GM21723 (cell line): ENCODE measurements around the gene PPIB.
"Not testable (repeated sequence)": the region's sequence is repeated elsewhere in the genome, so short reads cannot be mapped to it uniquely, and the experiment has no call there.

ENCODE experiments used
- ATAC-seq: cut with Tn5 transposase; IDR thresholded peaks from one replicate; pipeline ENCODE4 v1.9.1; 2021; ENCODE audit warnings: mild to moderate bottlenecking, moderate library complexity; ENCODE audit not compliant: unreplicated experiment

Gene PPIB

DNA sequence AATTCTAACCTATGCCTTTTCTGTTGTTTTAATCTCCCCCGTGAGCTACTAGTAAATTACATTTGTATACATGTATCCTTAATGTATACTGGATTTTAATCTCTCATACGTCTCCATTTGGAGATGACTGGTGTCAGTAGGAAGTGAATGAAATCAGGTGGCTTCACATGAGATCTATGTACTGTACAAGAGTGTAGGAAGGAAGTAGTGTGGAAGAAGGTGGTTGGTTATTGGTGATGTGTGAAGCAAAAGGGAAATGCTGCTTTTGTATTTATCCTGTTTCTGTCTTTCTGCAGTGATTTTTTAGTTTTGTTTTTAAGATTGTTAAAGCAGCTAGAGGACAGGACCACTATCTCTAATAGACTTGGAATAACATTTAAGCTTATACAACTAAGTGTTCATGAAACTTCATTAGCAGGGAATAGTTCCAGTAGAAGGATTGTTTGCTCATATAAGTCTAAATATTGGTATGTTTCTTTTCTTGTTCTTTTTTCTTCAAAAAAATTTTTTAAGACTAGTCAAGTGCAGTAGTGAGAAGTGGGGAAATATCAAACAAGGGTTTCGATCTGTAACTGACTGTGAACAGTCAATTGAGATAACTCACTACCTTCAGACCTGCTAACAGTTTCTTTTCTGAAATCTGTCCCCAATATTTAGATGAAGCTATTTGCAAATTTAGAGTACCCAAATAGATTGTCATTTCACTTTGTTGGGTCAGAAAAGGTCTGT lies 51.7 kb downstream of the PPIB start:
- ATAC-seq = no peak

DNA sequence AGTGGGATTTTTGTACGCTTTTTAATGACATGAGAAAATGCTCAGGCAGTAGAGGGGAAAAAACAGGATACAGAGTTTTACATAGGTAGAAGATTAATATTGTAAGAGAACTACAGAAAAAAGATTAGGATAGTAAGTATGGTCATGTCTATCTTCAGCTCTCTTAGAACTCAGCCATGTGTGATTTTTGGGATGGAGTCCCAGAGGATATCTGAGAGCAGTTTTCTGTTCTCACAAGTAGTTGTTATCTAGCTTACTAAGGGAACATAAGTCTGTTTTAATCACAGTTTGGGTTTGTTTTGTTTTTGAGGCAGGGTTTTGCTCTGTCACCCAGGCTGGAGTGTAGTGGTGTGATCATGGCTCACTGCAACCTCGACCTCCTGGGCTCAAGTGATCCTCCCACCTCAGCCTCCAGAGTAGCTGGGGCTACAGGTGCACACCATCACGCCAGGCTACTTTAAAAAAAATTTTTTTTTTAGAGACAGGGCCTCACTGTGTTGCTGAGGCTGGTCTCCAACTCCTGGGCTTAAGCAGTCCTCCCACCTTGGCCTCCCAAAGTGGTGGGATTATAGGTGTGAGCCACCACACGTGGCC lies 52.6 kb downstream of the PPIB start:
- not testable (repeated sequence) for ATAC-seq

DNA sequence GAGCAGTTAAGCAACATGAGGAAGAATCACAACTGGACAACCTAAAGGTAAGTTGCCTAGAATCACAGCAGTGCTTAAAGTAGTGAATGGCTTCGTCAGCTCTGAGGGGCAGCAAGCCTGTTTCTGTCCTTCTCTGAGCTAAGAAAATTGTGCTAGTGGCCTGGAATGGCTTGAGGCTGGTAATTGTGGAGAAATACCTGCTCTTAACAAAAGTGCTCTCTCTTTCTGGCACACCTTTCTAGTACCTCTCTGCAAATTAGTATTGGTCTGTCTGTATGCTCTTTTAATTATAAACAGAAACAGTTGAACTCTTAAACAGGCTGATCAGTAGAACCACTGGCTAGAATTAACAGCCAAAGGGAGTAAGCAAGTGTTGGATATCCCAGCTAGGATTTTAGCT lies 55.5 kb downstream of the PPIB start:
- no peak for ATAC-seq
